Activated CD4-positive, alpha-beta T cell treated with anti-CD3 and anti-CD28 coated beads, Interleukin-2, Interleukin-6, amounts not matched to agents 100 ng/mL and 50 ng/mL, durations not matched to agents 16 hours and 8 hours (primary cell): ENCODE measurements around the gene BTBD6.
"Not testable (repeated sequence)": the region's sequence is repeated elsewhere in the genome, so short reads cannot be mapped to it uniquely, and the experiment has no call there.

Source experiments
- DNase-seq: peaks from one replicate; pipeline ENCODE4 v3.0.0-alpha.2; 2020

The BTBD6 gene

GRCh38 chr14:105274637-105275036, 26.3 kb downstream of the BTBD6 start:
- no peak for DNase-seq

GRCh38 chr14:105275267-105275946, 27.1 kb downstream of the BTBD6 start:
- no peak for DNase-seq

GRCh38 chr14:105277448-105277847, 29.1 kb downstream of the BTBD6 start:
- not testable (repeated sequence) for DNase-seq

- no peak for DNase-seq
Measured at GRCh38 chr14:105279642-105280361, 31.5 kb downstream of the BTBD6 start.

- DNase-seq = no peak
Measured at GRCh38 chr14:105280525-105280924, 32.2 kb downstream of the BTBD6 start.

GRCh38 chr14:105281371-105282097, 33.2 kb downstream of the BTBD6 start:
- peak; percentile 43 for DNase-seq

GRCh38 chr14:105282098-105282725, 33.9 kb downstream of the BTBD6 start:
- DNase-seq = no peak

GRCh38 chr14:105283028-105283427, 34.7 kb downstream of the BTBD6 start:
- DNase-seq = no peak

GRCh38 chr14:105283899-105284298, 35.6 kb downstream of the BTBD6 start:
- DNase-seq = peak; percentile 36

- no peak for DNase-seq
Measured at GRCh38 chr14:105285174-105285573, 36.8 kb downstream of the BTBD6 start.

- no peak for DNase-seq
Measured at GRCh38 chr14:105286759-105287144, 38.4 kb downstream of the BTBD6 start.

GRCh38 chr14:105287249-105288102, 39.1 kb downstream of the BTBD6 start:
- DNase-seq = no peak

- not testable (repeated sequence) for DNase-seq
Measured at GRCh38 chr14:105288936-105289335, 40.6 kb downstream of the BTBD6 start.

GRCh38 chr14:105290621-105291346, 42.5 kb downstream of the BTBD6 start:
- DNase-seq = peak; percentile 39

- peak; percentile 73 for DNase-seq
Measured at GRCh38 chr14:105292826-105293711, 44.7 kb downstream of the BTBD6 start.

- DNase-seq = peak; percentile 83
Measured at GRCh38 chr14:105294142-105294597, 45.8 kb downstream of the BTBD6 start.

GRCh38 chr14:105297311-105297710, 49.0 kb downstream of the BTBD6 start:
- not testable (repeated sequence) for DNase-seq

- peak; percentile 28 for DNase-seq
Measured at GRCh38 chr14:105299654-105300541, 51.6 kb downstream of the BTBD6 start.
